ENCODE data around the gene NUDT14.

DNA sequence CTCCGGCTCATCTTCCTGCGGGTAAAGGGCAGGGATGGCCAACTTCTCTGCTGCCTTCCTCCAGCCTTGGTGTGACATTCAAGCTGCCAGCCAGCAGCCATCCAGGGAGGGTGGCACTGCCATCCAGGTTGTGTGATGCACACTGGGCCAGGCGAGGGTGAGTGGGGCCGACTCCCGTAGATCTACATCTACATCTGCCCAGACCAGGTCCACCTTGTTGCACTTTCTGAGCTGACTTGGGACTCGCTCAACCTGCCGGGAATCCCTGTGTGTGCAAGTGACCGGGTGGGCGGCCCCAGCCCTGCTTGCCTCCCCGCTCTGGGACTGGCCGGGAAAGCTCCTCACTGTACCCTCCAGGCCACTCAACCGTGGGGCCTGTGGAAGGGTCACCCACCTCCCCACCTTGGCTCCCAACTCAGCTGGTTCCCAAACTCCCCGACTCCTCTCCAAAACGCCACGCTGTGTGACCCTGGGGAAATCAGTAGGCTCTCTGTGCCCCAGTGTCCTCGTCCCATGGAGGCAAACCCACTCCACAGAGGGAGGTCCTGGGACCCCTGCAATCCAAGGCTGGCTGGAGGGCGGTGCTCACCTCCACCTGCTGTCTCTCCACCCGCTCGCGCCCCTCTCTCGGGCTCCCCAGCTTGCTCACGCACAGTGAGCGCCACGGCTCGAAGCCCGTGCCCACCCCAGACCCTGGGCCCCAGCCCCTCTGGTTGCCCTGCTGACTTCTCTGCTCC is 27.2 kb downstream of the NUDT14 start:
- TF ChIP-seq, protein P1, sequence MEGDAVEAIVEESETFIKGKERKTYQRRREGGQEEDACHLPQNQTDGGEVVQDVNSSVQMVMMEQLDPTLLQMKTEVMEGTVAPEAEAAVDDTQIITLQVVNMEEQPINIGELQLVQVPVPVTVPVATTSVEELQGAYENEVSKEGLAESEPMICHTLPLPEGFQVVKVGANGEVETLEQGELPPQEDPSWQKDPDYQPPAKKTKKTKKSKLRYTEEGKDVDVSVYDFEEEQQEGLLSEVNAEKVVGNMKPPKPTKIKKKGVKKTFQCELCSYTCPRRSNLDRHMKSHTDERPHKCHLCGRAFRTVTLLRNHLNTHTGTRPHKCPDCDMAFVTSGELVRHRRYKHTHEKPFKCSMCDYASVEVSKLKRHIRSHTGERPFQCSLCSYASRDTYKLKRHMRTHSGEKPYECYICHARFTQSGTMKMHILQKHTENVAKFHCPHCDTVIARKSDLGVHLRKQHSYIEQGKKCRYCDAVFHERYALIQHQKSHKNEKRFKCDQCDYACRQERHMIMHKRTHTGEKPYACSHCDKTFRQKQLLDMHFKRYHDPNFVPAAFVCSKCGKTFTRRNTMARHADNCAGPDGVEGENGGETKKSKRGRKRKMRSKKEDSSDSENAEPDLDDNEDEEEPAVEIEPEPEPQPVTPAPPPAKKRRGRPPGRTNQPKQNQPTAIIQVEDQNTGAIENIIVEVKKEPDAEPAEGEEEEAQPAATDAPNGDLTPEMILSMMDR (IDR thresholded peaks at IDR 0.05) = no peak
- TF ChIP-seq POLR2A (IDR thresholded peaks at IDR 0.05) = no peak
